HG03066 (cell line): Measurements from ENCODE around the gene PLA2G4A.
A peak's percentile ranks its signal among the peaks of the same experiment; 100 is the strongest.
"Not testable (repeated sequence)": the region's sequence is repeated elsewhere in the genome, so short reads cannot be mapped to it uniquely, and the experiment has no call there.

Experiments used
- ATAC-seq: cut with Tn5 transposase; IDR thresholded peaks from one replicate; pipeline ENCODE4 v1.9.1; 2021; ENCODE audit warnings: low read depth; ENCODE audit not compliant: unreplicated experiment

Gene PLA2G4A

GRCh38 chr1:186904361-186904760 lies 75.6 kb downstream of the PLA2G4A start:
- ATAC-seq, result no peak

- ATAC-seq, result no peak
Observed at GRCh38 chr1:186905561-186905960, 76.8 kb downstream of the PLA2G4A start.

- ATAC-seq, result no peak
Observed at GRCh38 chr1:186915555-186915954, 86.8 kb downstream of the PLA2G4A start.

- ATAC-seq, result not testable (repeated sequence)
Observed at GRCh38 chr1:186917106-186917786, 88.5 kb downstream of the PLA2G4A start.

GRCh38 chr1:186921386-186921785 lies 92.6 kb downstream of the PLA2G4A start:
- peak; percentile 76 for ATAC-seq

GRCh38 chr1:186922814-186923213 lies 94.1 kb downstream of the PLA2G4A start:
- not testable (repeated sequence) for ATAC-seq

- ATAC-seq, result no peak
Observed at GRCh38 chr1:186923486-186923885, 94.7 kb downstream of the PLA2G4A start.

GRCh38 chr1:186925881-186926669 lies 97.3 kb downstream of the PLA2G4A start:
- no peak for ATAC-seq

- ATAC-seq, result no peak
Observed at GRCh38 chr1:186927884-186928283, 99.1 kb downstream of the PLA2G4A start.

GRCh38 chr1:186930238-186930637 lies 101.5 kb downstream of the PLA2G4A start:
- ATAC-seq, result no peak

- ATAC-seq, result no peak
Observed at GRCh38 chr1:186937016-186937670, 108.4 kb downstream of the PLA2G4A start.

GRCh38 chr1:186943891-186944686 lies 115.3 kb downstream of the PLA2G4A start:
- ATAC-seq, result no peak

GRCh38 chr1:186945146-186945545 lies 116.4 kb downstream of the PLA2G4A start:
- ATAC-seq, result no peak

GRCh38 chr1:186948535-186948934 lies 119.8 kb downstream of the PLA2G4A start:
- no peak for ATAC-seq

- no peak for ATAC-seq
Observed at GRCh38 chr1:186949173-186949572, 120.4 kb downstream of the PLA2G4A start.

- ATAC-seq, result no peak
Observed at GRCh38 chr1:186950547-186950946, 121.8 kb downstream of the PLA2G4A start.

- no peak for ATAC-seq
Observed at GRCh38 chr1:186953876-186954275, 125.1 kb downstream of the PLA2G4A start.

- ATAC-seq, result no peak
Observed at GRCh38 chr1:186957314-186957713, 128.6 kb downstream of the PLA2G4A start.

- ATAC-seq, result no peak
Observed at GRCh38 chr1:186958520-186958919, 129.8 kb downstream of the PLA2G4A start.

GRCh38 chr1:186960861-186961260 lies 132.1 kb downstream of the PLA2G4A start:
- ATAC-seq, result no peak

- no peak for ATAC-seq
Observed at GRCh38 chr1:186965847-186966246, 137.1 kb downstream of the PLA2G4A start.
